Endothelial cell of umbilical vein (primary cell): ENCODE data around the gene ZC3H13.

Experiments used
- EZH2 ChIP-seq: IDR thresholded peaks from 2 replicates; pipeline ENCODE4 v1.6.1; 2012; ENCODE audit warnings: borderline replicate concordance, low read depth, mild to moderate bottlenecking, moderate library complexity, low read length, inconsistent platforms; ENCODE audit not compliant: severe bottlenecking
- GATA2 ChIP-seq: IDR thresholded peaks from 2 replicates; pipeline ENCODE4 v1.7.0; 2011; ENCODE audit warnings: low read depth, mild to moderate bottlenecking, moderate library complexity, mixed read lengths, low read length; ENCODE audit not compliant: insufficient read length, insufficient read depth
- POLR2A ChIP-seq: IDR thresholded peaks from 2 replicates; pipeline ENCODE4 v1.6.1; 2012; ENCODE audit warnings: low read depth, mild to moderate bottlenecking, control low read depth, low read length
- POLR2AphosphoS5 ChIP-seq: IDR thresholded peaks from 2 replicates; pipeline ENCODE4 v1.6.1; 2012; ENCODE audit warnings: low read depth, mild to moderate bottlenecking, control low read depth, low read length, moderate library complexity; ENCODE audit not compliant: insufficient read depth
- TF ChIP-seq, protein P1 (sequence below), 2 donors: IDR thresholded peaks; 1 replicate in 1 of 2; 2 replicates in 1 of 2; pipeline ENCODE4 v1.5.1; 2011; ENCODE audit warnings: low read length in 2 of 2, mild to moderate bottlenecking in 2 of 2, moderate library complexity in 2 of 2, control low read depth in 1 of 2, inconsistent platforms in 1 of 2, low read depth in 1 of 2; ENCODE audit not compliant: insufficient read depth in 1 of 2; ENCODE audit errors: extremely low read depth in 1 of 2

GRCh38 chr13:46063292-46063691 lies 10.7 kb upstream of the ZC3H13 start:
- TF ChIP-seq, protein P1, sequence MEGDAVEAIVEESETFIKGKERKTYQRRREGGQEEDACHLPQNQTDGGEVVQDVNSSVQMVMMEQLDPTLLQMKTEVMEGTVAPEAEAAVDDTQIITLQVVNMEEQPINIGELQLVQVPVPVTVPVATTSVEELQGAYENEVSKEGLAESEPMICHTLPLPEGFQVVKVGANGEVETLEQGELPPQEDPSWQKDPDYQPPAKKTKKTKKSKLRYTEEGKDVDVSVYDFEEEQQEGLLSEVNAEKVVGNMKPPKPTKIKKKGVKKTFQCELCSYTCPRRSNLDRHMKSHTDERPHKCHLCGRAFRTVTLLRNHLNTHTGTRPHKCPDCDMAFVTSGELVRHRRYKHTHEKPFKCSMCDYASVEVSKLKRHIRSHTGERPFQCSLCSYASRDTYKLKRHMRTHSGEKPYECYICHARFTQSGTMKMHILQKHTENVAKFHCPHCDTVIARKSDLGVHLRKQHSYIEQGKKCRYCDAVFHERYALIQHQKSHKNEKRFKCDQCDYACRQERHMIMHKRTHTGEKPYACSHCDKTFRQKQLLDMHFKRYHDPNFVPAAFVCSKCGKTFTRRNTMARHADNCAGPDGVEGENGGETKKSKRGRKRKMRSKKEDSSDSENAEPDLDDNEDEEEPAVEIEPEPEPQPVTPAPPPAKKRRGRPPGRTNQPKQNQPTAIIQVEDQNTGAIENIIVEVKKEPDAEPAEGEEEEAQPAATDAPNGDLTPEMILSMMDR (IDR thresholded peaks at IDR 0.05; ENCODE audit: extremely low read depth in 1 of 2, insufficient read depth in 1 of 2, low read depth in 1 of 2, low read length in 2 of 2) = no peak
- no peak for TF ChIP-seq POLR2A
- TF ChIP-seq POLR2AphosphoS5 = no peak
- no peak for TF ChIP-seq EZH2
- TF ChIP-seq GATA2 = no peak
